ENCODE measurements around the gene YKT6.
"Not testable (repeated sequence)": the region's sequence is repeated elsewhere in the genome, so short reads cannot be mapped to it uniquely, and the experiment has no call there.

Gene YKT6

GRCh38 chr7:44189993-44190872 is 10.5 kb upstream of the YKT6 start:
- no peak for DNase-seq (ENCODE audit: extremely low read depth in 1 of 2, low read depth in 1 of 2)

- DNase-seq (ENCODE audit: extremely low read depth in 1 of 2, low read depth in 1 of 2), result no peak
Observed at GRCh38 chr7:44191171-44191570, 9.6 kb upstream of the YKT6 start.

- DNase-seq (ENCODE audit: extremely low read depth in 1 of 2, low read depth in 1 of 2), result no peak
Observed at GRCh38 chr7:44193011-44193802, 7.6 kb upstream of the YKT6 start.

GRCh38 chr7:44194069-44194468 is 6.7 kb upstream of the YKT6 start:
- peak; percentile 19 to 57 for DNase-seq (ENCODE audit: extremely low read depth in 1 of 2, low read depth in 1 of 2)

- no peak for DNase-seq (ENCODE audit: extremely low read depth in 1 of 2, low read depth in 1 of 2)
Observed at GRCh38 chr7:44194562-44195145, 6.1 kb upstream of the YKT6 start.

GRCh38 chr7:44195889-44196288 is 4.9 kb upstream of the YKT6 start:
- DNase-seq (ENCODE audit: extremely low read depth in 1 of 2, low read depth in 1 of 2), result no peak

- DNase-seq (ENCODE audit: extremely low read depth in 1 of 2, low read depth in 1 of 2), result peak in 1 of 2 donors; percentile 17
Observed at GRCh38 chr7:44196450-44196872, 4.3 kb upstream of the YKT6 start.

- no peak for DNase-seq (ENCODE audit: extremely low read depth in 1 of 2, low read depth in 1 of 2)
Observed at GRCh38 chr7:44197474-44197873, 3.3 kb upstream of the YKT6 start.

GRCh38 chr7:44200163-44200562 is 615 bp upstream of the YKT6 start:
- DNase-seq (ENCODE audit: extremely low read depth in 1 of 2, low read depth in 1 of 2), result not testable (repeated sequence)

- no peak for DNase-seq (ENCODE audit: extremely low read depth in 1 of 2, low read depth in 1 of 2)
Observed at GRCh38 chr7:44201813-44202212, 1.0 kb downstream of the YKT6 start.

GRCh38 chr7:44206008-44206407 is 5.2 kb downstream of the YKT6 start:
- DNase-seq (ENCODE audit: extremely low read depth in 1 of 2, low read depth in 1 of 2), result no peak

- DNase-seq (ENCODE audit: extremely low read depth in 1 of 2, low read depth in 1 of 2), result no peak
Observed at GRCh38 chr7:44208085-44208484, 7.3 kb downstream of the YKT6 start.

GRCh38 chr7:44210107-44210506 is 9.3 kb downstream of the YKT6 start:
- DNase-seq (ENCODE audit: extremely low read depth in 1 of 2, low read depth in 1 of 2), result no peak

- no peak for DNase-seq (ENCODE audit: extremely low read depth in 1 of 2, low read depth in 1 of 2)
Observed at GRCh38 chr7:44211126-44211675, 10.4 kb downstream of the YKT6 start.

GRCh38 chr7:44212018-44212417 is 11.2 kb downstream of the YKT6 start:
- DNase-seq (ENCODE audit: extremely low read depth in 1 of 2, low read depth in 1 of 2), result no peak

- no peak for DNase-seq (ENCODE audit: extremely low read depth in 1 of 2, low read depth in 1 of 2)
Observed at GRCh38 chr7:44212581-44213184, 11.9 kb downstream of the YKT6 start.

- DNase-seq (ENCODE audit: extremely low read depth in 1 of 2, low read depth in 1 of 2), result no peak
Observed at GRCh38 chr7:44213206-44213876, 12.6 kb downstream of the YKT6 start.

GRCh38 chr7:44213877-44214388 is 13.2 kb downstream of the YKT6 start:
- no peak for DNase-seq (ENCODE audit: extremely low read depth in 1 of 2, low read depth in 1 of 2)

GRCh38 chr7:44215531-44215930 is 14.8 kb downstream of the YKT6 start:
- DNase-seq (ENCODE audit: extremely low read depth in 1 of 2, low read depth in 1 of 2), result no peak

GRCh38 chr7:44216019-44216418 is 15.2 kb downstream of the YKT6 start:
- no peak for DNase-seq (ENCODE audit: extremely low read depth in 1 of 2, low read depth in 1 of 2)
